ENCODE data around the gene CMTM8. TPM values are rescaled to one million over a fixed set of nuclear protein-coding genes. Genes with fewer than 3 reads are reported as not detected.

The CMTM8 gene
- total and polyA plus RNA-seq, 2 of the 8 experiments (the other 6 are each of a cell fraction or from before 2014, with no cell fraction given), result 10.5 to 22.4 TPM

- Histone ChIP-seq H2AFZ (ENCODE audit: low read length) (no peak overlapping the region), H3K14ac (ENCODE audit: insufficient read length) (no peak overlapping the region), H3K18ac (ENCODE audit: extremely low read depth, low read length) (no peak overlapping the region), H3K4me1 (replicated peaks in 1 of 4; ENCODE audit: control insufficient read depth in 3 of 4, insufficient read depth in 4 of 4, low read length in 3 of 4) (no peaks in the 10 kb centered on the region), H2BK5ac (ENCODE audit: low read depth, low read length) (no peak overlapping the region), H3K23me2 (ENCODE audit: low read depth, low read length) (0 out of 2 replicates have a peak, but pooled peaks cover 2% of the 10 kb centered on the region), H3K4me3 (ENCODE audit: extremely low read depth in 1 of 4, insufficient read depth in 2 of 4, low read depth in 3 of 4, low read length in 4 of 4) (no peak overlapping the region), H4K91ac (replicated peaks; ENCODE audit: insufficient read length, low read length) (no peak overlapping the region), H3K56ac (replicated peaks; ENCODE audit: insufficient read length, low read depth, low read length) (no peak overlapping the region), H2BK15ac (ENCODE audit: low read length) (no peak overlapping the region), H4K5ac (ENCODE audit: insufficient read length, low read depth, low read length) (no peak overlapping the region), H3K79me1 (ENCODE audit: low read depth, low read length) (peaks cover 4% of the 10 kb centered on the region; the same call in 1 of the 2 replicates), H3K9ac (replicated peaks in 1 of 4; ENCODE audit: extremely low read depth in 1 of 4, low read depth in 3 of 4, low read length in 3 of 4) (no peak overlapping the region), H2BK20ac (ENCODE audit: low read length) (no peak overlapping the region), H3K27ac (ENCODE audit: low read depth, low read length) (no peak overlapping the region), H4K20me1 (replicated peaks in 1 of 2; ENCODE audit: control insufficient read depth in 1 of 2, insufficient read depth in 2 of 2, low read length in 2 of 2) (no peaks in the 10 kb centered on the region), H2BK12ac (ENCODE audit: low read depth, low read length) (no peak overlapping the region), H4K8ac (ENCODE audit: extremely low read depth, insufficient read depth, low read length) (no peak overlapping the region), H3K4me2 (ENCODE audit: insufficient read depth in 1 of 2, low read depth in 2 of 2, low read length in 2 of 2) (no peak overlapping the region), H3K36me3 (ENCODE audit: control insufficient read depth in 2 of 4, insufficient read depth in 4 of 4, low read length in 3 of 4) (no peaks in the 10 kb centered on the region), H3K23ac (ENCODE audit: insufficient read length) (no peak overlapping the region), H2BK120ac (replicated peaks; ENCODE audit: low read depth, low read length) (no peak overlapping the region), H3K4ac (replicated peaks; ENCODE audit: insufficient read length, low read depth, low read length) (no peak overlapping the region), H3K27me3 (replicated peaks in 1 of 4; ENCODE audit: control insufficient read depth in 3 of 4, extremely low read depth in 1 of 4, insufficient read depth in 3 of 4, low read length in 3 of 4) (no peaks in the 10 kb centered on the region), H3K79me2 (ENCODE audit: control insufficient read depth in 1 of 2, insufficient read depth in 2 of 2, low read length in 2 of 2) (no peaks in the 10 kb centered on the region), H3K9me3 (ENCODE audit: insufficient read depth in 2 of 2, low read depth in 1 of 2, low read length in 1 of 2) (no peaks in the 10 kb centered on the region), H2AK5ac (ENCODE audit: low read depth, low read length) (no peak overlapping the region)
- ChIA-PET CTCF (ENCODE audit: partially characterized antibody) (interaction anchor here (1.0 kb wide), 1 partner anchor 102 kb away, joined by 3 read pairs; no protein-coding TSS in a partner anchor), POLR2A (ENCODE audit: partially characterized antibody) (no interaction called here)
- TF ChIP-seq TAF1 (IDR thresholded peaks at IDR 0.05; ENCODE audit: low read depth, low read length) (no peak), SP1 (IDR thresholded peaks at IDR 0.05; ENCODE audit: low read depth, low read length) (no peak), JUN (IDR thresholded peaks at IDR 0.05; ENCODE audit: low read depth, low read length) (no peak), RBBP5 (IDR thresholded peaks at IDR 0.05; ENCODE audit: borderline replicate concordance, low read depth, low read length) (no peak), SIN3A (conservative IDR thresholded peaks at IDR 0.05 in 1 of 2, IDR thresholded peaks at IDR 0.05 in 1 of 2; ENCODE audit: low read depth in 1 of 2, low read length in 2 of 2) (no peak), TAF7 (optimal IDR thresholded peaks at IDR 0.05; ENCODE audit: borderline replicate concordance, low read depth, low read length) (no peak), SIRT6 (IDR thresholded peaks at IDR 0.05; ENCODE audit: low read length) (no peak), GTF2F1 (IDR thresholded peaks at IDR 0.05; ENCODE audit: borderline replicate concordance, low read depth, low read length) (no peak), TEAD4 (IDR thresholded peaks at IDR 0.05; ENCODE audit: low read depth, low read length) (no peak), BACH1 (IDR thresholded peaks at IDR 0.05; ENCODE audit: low read length) (no peak), TBP (IDR thresholded peaks at IDR 0.05; ENCODE audit: low read depth, low read length) (no peak), POLR2A (IDR thresholded peaks at IDR 0.05; ENCODE audit: control extremely low read depth in 1 of 2, low read depth in 2 of 2, low read length in 2 of 2) (no peak), SIX5 (IDR thresholded peaks at IDR 0.05; ENCODE audit: low read depth, low read length) (no peak), MAX (IDR thresholded peaks at IDR 0.05) (no peak)
- DNase-seq (ENCODE audit: low read depth in 1 of 2, low spot score in 2 of 2), result no peak
- FAIRE-seq, result no peak
- 88% methylated on average over 6 of the region's 6 CpGs; no CpG with 5 or more reads in 1 of the 2 experiments for WGBS, 2 experiments (ENCODE audit: extremely low coverage in 1 of 2, insufficient coverage in 1 of 2, insufficient read length in 1 of 2, insufficient replicate concordance in 2 of 2, low coverage in 1 of 2, low lambda C conversion rate in 2 of 2, missing lambda C conversion rate in 1 of 2)
These were observed 41.9 kb downstream of the CMTM8 start for GRCh38 chr3:32280262-32280910.
